GM20431 (cell line): ENCODE data around the gene OPRL1.

Source experiments
- in situ Hi-C: fragments of 300-500 bp; cut with MseI, MboI; formaldehyde crosslinking; loops from one replicate; pipeline ENCODE4 v1.15.0; 2020; ENCODE audit warnings: low sequenced_read_pairs; ENCODE audit not compliant: unreplicated experiment

The OPRL1 gene

DNA sequence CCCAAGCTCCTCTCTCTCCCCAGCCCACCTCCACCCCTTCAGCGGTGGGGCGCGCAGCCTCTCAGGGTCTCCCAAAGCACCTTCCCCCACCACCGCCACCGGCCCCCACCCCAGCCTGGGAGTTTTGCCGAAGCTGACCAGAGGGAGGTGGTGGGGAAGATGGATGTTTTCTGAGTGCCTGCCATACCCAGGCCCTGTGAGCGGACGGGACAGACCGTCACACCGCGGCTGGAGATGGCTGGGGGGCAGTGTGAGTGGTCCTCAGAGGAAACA is 38.2 kb upstream of the OPRL1 start:
- in situ Hi-C loops: no loop called here

DNA sequence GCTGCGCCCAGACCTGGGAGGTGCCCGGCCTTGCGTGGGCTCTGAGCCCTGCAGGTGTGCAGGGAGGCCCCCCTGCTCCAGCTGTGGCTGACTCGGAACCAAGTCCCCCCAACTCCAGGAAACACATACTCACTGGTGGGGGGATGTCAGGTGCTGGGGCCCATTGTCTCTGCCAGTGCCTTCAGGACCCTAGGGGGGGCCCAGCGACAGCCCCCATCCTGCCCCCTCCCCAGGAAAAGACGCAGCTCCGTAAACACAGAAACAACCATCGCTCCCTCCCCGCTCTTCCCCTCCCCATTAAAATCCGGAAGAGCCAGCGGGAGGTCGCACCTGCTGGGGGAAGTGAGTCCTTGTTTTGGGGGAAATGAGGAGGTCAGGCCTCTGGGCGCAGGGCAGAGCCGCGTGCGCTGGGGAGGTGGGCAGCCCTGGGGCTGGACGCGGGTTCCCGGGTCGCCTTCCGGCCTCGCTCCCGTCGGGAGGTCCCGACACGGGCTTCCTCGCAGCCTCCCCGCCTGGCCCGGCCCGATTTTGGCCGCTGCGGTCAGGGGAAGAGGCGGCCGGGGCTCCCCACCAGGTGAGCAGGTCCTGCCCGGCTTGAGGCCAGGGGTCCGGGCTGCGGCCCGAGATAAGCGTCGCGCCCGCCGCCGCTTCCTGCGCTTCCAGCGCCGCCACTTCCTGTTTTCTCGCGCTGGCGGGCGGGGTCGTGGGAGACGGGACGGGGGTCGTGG is 37.7 kb upstream of the OPRL1 start:
- in situ Hi-C loops: no loop called here

DNA sequence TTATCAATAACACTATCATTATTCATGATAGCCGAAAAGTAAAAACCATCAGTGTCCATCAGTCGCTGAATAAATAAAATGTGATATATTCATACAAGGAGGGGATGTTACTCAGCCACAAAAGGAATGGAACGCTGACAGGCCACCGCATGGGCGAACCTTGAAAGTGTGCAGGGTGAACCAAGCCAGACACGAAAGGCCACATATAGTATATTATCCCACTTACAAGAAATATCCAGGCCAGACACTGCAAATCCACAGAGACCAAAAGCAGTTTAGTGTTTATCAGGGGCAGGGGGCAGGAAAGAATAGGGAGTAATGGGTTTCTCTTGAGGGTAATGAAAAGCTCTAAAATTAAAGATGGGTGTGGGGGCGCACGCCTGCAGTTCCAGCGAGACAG is 36.1 kb upstream of the OPRL1 start:
- in situ Hi-C loops: no loop called here

DNA sequence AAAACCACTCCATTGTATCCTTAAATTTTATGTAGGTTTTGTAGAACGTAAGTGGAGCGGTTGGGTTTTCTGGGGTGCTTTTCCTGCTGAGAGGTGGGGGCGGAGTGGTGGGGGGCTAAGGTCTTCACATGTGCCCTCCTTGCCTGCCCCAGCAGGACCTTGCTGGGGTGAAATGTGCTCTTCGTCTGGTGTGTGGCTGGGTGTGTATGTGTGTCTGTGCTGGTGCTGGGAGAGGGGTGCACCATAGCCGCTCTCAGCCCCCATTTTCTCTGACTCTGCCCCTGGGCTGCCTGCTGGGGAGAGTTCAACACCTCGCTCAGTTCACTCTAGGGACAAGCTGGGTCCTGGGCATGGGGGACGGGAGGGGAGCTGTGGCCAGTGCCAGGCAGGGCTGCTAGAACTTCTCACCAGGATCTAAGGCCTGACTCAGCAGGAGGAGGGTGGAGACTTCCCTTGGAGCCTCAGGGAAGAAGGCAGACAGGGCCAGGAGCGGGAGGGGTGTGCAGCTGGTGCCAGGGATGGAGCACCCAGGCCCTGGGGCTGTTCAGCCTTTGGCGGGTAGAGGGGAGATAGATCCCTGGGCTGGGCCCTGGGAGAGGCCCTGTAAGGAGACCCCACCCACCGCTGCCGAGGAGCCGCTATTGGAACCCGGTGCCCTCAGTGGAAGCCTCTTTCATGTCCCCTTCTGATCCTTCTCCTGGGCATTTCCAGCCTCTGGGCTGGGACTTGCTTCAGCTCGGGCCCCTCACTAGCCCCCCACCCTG is 35.2 kb upstream of the OPRL1 start:
- in situ Hi-C loops: no loop called here

DNA sequence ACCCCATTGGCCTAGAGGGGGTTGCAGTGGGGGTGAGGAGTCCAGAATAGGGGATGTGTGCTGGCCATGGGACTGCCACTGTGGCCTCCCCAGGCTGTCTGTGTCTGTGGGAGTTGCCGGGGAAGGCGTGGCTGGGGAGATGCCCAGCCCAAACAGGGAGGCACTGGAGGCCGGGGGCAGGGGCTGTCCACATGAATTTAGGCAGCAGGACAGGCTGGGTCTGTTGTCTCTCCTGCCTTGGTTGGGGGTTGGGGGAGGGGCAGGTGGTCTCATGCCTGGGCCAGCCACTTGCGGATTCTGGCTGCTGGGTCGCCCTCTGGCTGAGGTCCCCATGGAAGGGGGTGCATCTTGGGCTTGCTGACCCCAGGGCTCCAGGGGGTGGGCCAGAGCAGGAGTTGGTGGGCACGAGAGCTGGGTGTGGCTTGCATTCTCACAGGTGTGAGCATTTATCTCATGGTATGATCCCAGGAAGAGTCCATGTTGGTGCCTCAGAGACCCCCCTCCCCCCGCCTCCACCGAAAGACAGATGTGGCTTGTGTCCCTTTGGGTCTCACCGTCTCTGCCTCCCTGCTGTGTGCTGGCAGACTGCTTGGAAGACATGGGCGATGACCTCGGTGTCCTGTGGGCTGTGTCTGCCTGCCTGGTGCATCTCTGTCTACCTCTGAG is 34.4 kb upstream of the OPRL1 start:
- in situ Hi-C loops: no loop called here

DNA sequence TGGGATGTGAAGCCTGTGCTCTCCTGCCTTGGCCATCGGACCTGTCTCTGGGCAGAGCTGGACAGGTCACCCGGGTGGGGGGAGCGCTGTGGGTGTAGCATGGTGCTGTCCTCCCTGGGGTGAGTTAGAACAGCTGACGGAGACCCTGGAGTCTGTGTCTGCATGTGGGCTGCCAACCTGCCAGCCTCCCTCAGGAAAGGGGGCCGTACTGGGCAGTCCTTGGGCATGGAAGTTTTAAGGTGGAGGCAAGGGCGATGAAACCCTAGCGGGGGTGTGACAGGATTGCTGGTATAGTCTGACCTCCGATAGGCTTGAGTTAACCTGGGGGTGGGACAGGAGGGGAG is 32.9 kb upstream of the OPRL1 start:
- in situ Hi-C loops: no loop called here

DNA sequence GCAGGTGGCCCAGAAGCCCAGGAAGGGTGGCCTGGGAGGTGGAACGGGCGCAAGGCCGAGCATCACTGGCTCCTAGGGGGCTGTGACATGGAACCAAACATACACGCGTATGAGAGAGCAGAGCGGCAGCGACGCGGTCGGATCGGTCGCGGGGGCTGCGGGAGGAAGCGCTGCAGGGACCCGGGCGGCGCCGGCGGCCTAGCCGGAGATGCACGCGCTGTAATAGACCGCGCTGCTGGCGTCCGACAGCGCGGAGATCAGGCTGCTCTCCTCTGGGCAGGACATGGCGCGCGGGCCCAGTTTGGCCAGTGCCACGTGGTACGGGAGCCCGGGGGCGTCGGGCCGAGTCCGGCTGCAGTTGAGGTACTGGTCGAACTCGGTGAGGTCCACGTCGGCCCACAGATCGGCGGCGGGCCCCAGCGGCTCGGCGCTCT is 31.9 kb upstream of the OPRL1 start:
- in situ Hi-C loops: no loop called here

DNA sequence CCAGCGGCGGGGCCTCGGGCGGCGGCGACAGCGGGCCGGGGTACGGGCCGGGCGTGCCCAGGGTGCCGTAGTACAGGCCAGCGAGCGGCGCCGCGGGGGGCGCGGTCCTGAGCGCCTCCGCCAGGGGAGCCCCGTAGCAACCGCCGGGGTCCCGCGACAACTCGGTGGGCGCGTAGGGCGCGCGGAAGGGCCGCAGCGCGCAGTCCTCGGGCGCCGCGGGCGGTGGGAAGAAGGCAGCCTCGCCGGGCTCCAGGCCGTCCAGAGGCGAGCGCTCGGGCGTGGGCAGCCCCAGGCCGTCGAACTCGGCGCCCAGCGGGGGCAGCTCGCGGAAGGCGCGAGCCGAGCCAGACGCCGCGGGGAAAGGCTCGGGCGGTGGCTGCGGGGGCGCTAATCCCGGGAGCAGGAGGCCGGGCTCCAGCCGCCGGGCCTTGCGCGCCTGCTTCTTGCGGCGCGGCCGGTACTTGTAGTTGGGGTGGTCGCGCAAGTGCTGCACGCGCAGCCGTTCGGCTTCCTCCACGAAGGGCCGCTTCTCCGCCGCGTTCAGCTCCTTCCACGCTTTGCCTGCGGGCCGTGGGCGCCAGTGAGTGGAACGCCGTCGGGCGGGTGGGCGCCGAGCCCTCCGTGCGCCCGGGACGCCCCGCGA is 31.4 kb upstream of the OPRL1 start:
- in situ Hi-C loops: no loop called here

DNA sequence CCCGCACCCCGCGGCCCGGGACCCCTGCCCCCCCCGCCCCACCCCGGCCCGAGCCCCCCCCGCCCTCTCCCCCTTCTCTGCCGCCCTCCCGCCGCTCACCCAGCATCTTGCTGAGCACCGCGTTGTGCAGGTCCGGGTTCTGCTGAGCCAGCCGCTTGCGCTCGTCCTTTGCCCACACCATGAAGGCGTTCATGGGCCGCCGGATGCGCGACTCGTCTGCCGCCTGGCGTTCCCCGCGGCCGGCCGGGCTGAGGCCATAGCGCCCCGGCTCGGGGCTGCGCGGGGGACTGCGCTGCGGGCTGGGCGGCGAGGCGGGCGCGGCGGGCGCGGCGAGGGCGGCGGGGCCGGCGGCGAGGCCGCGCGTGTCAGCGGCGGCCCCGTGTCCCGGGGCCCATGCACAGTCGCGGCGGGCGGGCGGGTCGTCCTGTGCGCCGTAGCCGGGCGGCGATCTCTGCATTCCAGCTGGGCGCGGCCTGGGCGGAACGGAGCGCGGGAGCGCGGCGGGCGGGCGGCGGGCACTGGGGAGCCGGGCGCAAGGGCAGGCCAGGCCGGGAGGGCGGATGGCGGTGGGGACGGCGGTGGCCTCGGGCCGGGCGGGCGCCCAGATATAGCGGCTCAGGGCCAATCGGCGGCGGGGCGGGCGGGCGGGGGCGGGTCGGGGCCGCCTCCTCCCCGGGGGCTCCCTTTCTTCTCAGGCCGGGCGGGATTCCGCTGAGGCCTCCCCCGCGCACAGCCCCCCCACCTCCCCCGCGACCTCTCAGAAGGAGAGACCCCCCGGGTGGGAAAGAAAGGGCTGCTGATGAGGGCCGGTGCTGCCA is 30.6 kb upstream of the OPRL1 start, which contains the start of gene SOX18:
SOX18 (minus strand) TSS at position 580 of the 818 bp plus-strand sequence; CDS start at position 457, 123 bp downstream.
- in situ Hi-C loops: no loop called here

DNA sequence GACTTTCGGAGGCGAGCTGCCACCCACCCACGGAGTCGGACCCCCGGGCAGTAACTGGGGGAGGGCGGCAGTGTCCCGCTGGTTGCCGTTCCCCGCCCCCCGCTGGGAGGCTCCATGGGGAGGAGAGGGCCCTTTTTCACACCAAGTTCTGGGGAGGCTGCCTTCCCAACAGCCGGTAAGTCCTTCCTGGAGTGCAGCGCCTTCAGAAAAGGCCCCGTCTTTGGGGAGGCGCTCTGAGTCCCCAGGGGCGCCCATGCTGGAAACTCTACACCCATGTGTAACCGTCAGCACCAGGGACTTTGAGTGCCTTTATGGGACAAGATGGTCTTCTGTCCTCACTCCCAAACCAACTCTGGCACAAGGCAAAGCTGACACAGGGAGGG is 30.0 kb upstream of the OPRL1 start:
- in situ Hi-C loops: no loop called here

DNA sequence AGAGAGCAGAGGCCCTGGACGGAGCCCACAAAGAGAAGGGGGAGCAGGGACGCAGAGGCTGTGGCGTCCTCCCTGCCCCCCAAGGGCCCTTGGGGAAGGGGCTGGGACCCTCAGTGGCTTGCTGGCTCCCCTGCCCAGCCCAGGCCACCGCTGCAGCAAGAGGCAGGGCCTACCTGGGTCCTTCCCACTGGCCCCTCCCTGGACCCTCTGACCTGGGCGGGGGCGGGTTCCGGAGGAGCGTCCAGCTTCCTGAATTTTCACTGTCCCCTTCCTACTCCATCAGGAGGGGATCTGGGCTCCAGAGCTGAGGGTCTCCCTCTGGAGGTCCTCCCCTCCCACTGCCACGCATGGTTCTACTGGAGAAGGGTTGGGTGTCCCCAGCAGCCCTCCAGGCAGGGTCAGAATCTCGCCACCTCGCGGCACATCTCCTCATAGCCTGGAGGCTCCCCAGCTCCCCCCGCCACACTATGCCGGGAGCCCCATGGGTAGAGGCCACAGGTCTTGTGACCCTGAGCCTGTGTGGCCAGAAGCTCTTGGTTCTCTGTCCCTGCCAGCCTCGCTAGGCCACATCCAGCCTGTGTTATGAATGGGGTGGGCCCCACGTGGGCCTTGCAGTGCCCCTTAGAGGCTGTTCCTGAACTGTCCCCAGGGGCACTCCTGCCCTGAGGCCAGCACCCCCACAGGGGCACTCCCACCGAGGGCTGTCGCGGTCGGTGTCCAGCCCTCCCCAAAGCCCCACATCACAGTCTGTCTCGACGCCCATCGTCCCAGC is 29.4 kb upstream of the OPRL1 start:
- in situ Hi-C loops: no loop called here

DNA sequence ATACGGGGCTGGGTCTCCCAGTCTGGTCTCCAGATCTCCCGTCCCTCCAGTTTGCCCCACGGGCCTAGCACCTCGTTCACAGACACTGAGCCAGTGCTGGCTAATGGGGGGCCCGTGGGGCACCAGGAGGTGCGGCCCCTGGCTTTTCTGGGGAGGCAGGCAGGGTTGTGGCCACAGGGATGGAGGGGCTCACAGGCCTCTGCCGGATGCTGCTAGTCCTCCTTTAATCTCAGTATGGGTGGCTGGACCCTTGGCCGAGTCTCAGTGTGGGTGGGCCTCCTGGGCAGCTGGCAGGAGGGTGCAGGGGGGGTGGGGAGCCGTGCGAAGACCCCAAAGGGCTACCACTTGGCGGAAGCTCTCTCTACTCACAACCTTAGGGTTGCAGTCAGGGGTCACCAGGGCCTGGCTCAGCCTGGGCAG is 28.8 kb upstream of the OPRL1 start:
- in situ Hi-C loops: no loop called here

DNA sequence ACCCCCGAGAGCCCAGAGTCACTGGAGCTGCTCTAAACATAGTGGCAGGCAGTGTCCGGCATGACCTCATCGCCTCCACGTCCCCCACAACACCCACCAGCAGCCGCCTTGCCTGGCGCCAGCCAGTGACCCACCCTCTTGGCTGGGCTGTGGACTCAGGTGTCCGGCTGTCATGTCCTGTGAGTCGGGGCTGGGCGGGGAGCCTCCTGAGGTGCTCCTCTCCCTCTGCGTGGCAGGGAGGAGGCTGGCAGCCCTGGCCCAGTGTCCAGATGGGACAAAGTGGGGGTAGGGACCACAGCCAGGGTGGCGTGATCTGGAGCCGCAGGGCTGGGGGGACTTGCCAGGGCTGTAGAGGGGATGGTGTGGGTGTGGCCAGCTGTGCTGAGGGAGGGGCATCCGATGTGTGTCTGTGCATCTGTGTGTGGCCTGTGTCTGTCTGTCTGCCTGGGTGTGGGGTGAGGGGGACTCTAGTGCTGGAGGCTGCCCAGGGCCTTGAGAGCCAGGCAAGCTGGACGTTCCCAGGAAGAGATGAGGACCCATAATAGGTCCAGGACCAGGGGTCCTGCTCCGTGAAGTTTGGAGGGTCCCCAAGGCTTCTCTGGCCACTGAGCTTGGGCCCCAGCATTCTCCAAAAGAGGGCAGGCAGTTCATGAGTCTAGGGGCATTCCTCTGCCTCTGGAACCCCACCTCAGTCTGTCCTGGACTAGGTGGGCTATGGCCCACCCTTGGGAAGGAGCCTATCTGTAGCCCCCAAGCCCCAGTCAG is 28.1 kb upstream of the OPRL1 start:
- in situ Hi-C loops: no loop called here

DNA sequence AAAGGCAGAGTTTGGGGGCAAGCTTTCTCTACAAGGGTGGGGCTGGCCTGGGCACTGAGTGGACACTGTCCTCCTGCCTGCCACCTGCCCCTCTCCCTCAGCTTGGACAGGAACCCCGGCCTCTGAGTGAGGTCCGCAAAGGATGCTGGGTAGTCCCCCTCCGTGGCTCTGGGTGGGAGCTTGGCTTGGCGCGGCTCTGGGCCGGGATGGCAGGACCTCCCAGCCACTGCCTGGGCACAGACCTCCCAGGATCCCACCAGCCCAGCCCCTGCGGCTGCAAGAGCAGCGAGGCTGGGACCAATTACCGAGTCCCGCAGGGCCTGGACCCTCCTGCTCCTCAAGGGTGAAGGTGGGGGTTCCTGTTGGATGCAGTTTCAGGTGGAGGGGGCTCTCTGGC is 27.6 kb upstream of the OPRL1 start:
- in situ Hi-C loops: no loop called here

DNA sequence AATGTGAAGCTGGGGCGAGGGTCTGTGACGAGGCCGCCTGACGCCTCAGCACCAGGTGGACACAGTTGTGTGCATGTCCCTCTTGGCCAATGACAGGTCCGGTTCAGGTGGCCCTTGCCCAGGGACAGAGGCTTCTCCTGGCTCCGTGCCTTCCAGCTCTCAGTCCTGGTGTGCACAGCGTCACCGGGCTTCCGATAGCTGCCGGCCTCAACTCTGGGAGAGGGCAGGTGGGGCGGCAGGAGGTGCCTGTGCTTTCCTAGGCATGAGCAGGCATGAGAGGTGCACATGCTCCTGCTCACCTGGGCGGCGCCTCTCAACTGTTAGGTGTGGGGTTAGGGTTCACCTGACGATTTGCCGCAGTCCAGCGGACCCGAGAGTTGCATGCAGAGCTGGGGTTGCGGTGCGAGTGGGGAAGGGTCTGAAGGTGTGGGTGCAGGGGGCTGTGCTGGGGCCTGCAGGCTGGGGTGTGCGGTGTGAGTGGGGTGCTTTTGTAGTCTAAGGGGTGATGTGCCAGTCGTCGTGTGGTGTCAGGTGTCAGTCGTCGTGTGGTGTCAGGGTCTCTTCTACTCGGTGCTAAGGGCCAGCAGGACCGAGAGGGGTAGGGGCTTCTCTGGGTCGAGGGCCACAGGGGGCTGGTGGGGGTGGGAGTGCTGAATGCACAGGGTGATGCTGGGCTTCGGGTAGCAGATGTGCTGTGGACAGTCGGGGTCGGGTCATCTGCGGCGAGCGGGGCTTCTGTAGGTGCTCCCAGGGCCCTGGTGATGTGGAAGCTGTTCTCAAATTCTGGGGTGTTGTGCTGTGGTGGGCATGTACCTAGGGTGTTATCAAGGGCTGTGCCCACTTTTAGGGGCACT is 26.7 kb upstream of the OPRL1 start:
- in situ Hi-C loops: no loop called here

DNA sequence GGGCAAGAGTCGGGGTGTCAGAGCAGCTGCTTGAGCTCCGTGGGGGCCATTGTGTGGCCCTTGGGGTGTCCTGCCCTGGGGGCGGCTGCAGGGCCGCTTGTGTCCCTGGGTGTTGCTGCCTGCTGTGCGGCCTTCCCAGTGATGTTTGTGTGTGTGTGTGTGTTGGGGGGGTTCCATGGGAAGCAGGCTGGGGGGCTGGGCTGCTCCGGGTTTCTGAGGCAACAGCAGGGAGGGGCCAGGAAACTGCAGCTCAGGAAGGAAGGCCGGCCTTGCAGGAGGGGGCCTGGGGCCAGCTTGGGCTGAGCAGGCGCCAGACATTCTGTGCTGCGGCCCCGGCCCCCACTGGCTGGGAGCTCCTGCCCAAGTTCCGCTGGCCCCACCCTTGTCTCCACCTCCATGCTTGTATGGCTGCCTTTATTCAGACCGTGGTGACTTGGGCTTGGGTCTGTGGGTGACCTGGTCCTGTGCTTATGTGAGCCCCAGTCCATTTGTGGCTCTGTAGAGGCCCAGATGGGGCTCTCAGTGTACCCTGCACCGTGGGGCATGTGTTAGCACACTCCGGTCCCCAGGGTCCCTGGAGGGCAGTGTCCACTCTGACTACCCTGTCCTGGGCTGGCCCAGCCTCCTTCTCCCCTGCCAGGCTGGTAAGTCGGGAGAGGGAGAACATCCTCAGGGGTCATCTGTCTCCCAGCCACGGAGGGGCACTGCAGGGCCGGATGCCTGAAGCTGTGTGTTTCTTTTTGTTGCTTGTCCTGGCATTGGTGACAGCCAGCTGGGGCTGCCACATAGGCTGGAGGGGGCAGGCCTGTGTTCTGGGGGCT is 25.8 kb upstream of the OPRL1 start:
- in situ Hi-C loops: no loop called here

DNA sequence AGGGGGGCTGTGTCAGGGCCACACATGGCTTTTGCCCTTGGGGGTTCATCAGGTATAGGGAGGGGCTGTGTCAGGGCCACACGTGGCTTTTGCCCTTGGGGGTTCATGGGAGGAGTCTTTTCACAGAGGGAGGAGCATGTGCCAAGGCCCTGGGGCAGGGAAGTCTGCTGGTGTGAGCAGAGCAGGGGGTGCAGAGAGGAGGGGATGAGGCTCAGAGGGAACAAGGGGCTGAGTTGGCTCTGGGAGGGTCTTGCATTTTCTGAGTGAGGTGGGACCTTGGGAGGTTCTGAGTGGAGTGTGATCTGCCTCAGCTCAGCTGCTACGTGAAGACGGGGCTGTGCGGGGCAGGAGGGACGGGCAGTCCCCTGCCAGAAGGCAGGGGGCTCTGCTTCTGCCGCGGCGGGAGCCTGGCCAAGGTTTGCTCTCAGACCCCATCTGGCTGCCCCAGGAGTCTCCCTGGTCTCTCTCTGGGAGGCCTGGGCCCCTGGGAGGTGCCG is 24.4 kb upstream of the OPRL1 start:
- in situ Hi-C loops: no loop called here
